ENCODE results near the gene DEUP1.

The DEUP1 gene

DNA sequence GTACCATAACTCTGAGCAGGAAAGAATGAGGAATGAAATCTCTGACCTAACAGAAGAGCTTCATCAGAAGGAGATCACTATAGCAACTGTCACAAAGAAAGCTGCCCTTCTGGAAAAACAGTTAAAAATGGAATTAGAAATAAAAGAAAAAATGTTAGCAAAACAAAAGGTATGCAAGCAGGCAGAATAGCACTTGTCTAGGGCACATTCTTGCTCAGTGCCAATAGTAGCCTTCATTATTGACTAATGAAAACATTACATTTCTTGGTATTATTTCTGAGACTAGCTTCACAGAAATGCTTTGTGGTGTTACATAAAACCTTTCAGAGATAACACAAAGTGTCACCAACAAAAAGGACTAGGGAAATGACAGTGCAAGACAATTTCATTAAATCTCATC lies 63.9 kb downstream of the DEUP1 start:
- no peak for DNase-seq
- no peaks in the 10 kb centered on the region for H3K27me3 ChIP-seq (ENCODE audit: insufficient read depth, low read depth, severe bottlenecking)
- H3K4me3 ChIP-seq (ENCODE audit: low read depth, low read length) = no peak overlapping the region
- no peaks in the 10 kb centered on the region for H3K36me3 ChIP-seq
- TF ChIP-seq, protein P1, sequence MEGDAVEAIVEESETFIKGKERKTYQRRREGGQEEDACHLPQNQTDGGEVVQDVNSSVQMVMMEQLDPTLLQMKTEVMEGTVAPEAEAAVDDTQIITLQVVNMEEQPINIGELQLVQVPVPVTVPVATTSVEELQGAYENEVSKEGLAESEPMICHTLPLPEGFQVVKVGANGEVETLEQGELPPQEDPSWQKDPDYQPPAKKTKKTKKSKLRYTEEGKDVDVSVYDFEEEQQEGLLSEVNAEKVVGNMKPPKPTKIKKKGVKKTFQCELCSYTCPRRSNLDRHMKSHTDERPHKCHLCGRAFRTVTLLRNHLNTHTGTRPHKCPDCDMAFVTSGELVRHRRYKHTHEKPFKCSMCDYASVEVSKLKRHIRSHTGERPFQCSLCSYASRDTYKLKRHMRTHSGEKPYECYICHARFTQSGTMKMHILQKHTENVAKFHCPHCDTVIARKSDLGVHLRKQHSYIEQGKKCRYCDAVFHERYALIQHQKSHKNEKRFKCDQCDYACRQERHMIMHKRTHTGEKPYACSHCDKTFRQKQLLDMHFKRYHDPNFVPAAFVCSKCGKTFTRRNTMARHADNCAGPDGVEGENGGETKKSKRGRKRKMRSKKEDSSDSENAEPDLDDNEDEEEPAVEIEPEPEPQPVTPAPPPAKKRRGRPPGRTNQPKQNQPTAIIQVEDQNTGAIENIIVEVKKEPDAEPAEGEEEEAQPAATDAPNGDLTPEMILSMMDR (IDR thresholded peaks at IDR 0.05; ENCODE audit: low read depth, low read length) = no peak
- H3K27ac ChIP-seq = no peak overlapping the region
- no peaks in the 10 kb centered on the region for H3K9me3 ChIP-seq (ENCODE audit: severe bottlenecking)

DNA sequence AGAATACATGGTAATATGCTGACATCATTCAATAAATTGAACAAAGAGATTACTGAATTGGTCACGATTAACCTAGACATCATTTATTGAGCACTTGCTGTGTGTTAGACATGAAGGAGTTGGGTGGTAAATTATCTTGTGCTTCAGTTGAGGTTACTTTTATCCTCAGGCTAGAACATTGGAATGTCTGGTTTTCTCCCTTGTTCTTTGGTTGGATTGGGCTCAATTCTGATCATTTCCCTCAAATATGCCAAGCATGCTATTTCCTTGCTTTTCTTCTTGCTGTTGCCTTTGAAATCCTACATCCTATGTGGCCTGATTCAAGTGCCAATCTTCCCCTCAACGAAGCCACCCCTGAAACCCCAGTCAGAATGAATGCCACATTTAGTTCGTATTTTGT lies 65.8 kb downstream of the DEUP1 start:
- no peaks in the 10 kb centered on the region for H3K36me3 ChIP-seq
- H3K4me3 ChIP-seq (ENCODE audit: low read depth, low read length) = no peak overlapping the region
- TF ChIP-seq, protein P1 (IDR thresholded peaks at IDR 0.05; ENCODE audit: low read depth, low read length) = no peak
- no peak overlapping the region for H3K27ac ChIP-seq
- H3K9me3 ChIP-seq (ENCODE audit: severe bottlenecking) = no peaks in the 10 kb centered on the region
- no peaks in the 10 kb centered on the region for H3K27me3 ChIP-seq (ENCODE audit: insufficient read depth, low read depth, severe bottlenecking)
- DNase-seq = no peak

DNA sequence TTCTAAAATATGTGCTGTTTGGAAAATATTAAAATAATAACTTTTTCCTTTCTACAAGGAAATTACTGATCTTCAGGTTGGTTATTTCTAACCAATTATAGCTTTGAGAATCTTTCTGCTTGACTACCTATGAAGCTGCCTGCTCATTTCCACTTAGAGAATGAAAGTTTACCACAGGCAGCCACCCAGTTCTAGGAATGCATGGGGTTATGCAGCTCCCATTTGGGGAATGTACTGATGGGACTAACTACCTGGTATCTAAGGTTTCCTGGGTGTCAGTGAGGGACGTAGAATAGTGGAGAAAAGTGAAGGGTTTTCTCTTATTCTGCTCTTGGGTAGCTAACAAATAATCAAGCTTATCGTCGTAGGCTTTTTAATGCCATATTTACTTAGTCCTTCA lies 73.4 kb downstream of the DEUP1 start:
- H3K27me3 ChIP-seq (ENCODE audit: insufficient read depth, low read depth, severe bottlenecking) = no peaks in the 10 kb centered on the region
- DNase-seq = no peak
- no peak overlapping the region for H3K4me3 ChIP-seq (ENCODE audit: low read depth, low read length)
- H3K27ac ChIP-seq = no peak overlapping the region
- TF ChIP-seq, protein P1 (IDR thresholded peaks at IDR 0.05; ENCODE audit: low read depth, low read length) = no peak
- no peaks in the 10 kb centered on the region for H3K36me3 ChIP-seq
- H3K9me3 ChIP-seq (ENCODE audit: severe bottlenecking) = no peaks in the 10 kb centered on the region

DNA sequence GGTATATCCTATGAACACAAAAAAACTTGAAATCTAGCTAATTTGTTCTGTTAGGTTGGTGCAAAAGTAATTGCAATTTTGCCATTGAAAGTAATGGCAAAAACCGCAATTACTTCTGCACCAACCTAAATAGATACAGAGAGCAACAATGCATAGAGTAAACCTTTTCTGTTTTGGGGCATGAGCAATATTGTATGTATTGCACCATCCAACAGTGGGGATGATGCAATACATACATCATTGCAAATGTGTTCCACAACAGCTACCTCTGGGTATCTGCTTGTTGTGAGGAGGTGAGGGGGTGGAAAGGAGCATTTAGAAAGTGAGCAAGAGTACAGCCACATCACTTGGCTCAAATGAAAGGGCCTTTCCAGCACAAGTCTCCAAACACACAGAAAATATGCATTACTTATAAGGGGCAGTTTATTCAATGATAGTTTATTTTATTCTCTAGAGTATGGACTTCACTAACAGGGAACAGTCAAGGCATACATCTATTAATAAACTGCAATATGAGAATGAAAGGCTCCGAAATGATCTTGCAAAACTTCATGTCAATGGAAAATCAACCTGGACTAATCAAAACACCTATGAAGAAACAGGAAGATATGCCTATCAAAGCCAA lies 77.3 kb downstream of the DEUP1 start:
- no peak overlapping the region for H3K27ac ChIP-seq
- no peaks in the 10 kb centered on the region for H3K9me3 ChIP-seq (ENCODE audit: severe bottlenecking)
- H3K27me3 ChIP-seq (ENCODE audit: insufficient read depth, low read depth, severe bottlenecking) = no peaks in the 10 kb centered on the region
- H3K4me3 ChIP-seq (ENCODE audit: low read depth, low read length) = no peak overlapping the region
- DNase-seq = no peak
- TF ChIP-seq, protein P1 (IDR thresholded peaks at IDR 0.05; ENCODE audit: low read depth, low read length) = no peak
- no peaks in the 10 kb centered on the region for H3K36me3 ChIP-seq

DNA sequence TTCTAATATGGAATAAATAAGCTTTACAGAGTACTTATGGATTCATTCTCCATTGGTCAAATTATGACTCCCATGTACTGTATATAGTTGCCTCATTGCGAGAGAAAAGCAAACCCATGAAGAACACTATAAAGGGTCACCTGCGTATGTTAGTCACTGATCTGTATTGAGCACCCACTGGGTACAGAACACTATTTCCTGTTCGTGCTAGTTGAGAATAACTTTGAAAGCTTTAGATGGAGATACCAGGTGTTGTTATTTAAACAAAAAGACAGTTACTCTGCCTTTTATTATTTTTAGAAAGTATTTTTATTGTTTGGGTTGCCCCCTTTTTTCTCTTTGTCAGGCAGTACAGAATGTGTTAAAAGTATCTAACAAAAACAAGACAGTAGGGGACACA lies 79.9 kb downstream of the DEUP1 start:
- Histone ChIP-seq H3K36me3 (no peaks in the 10 kb centered on the region), H3K27ac (no peak overlapping the region), H3K27me3 (ENCODE audit: insufficient read depth, low read depth, severe bottlenecking) (no peaks in the 10 kb centered on the region), H3K4me3 (ENCODE audit: low read depth, low read length) (no peak overlapping the region), H3K9me3 (ENCODE audit: severe bottlenecking) (no peaks in the 10 kb centered on the region)
- DNase-seq = no peak
- TF ChIP-seq, protein P1 (IDR thresholded peaks at IDR 0.05; ENCODE audit: low read depth, low read length) = no peak

DNA sequence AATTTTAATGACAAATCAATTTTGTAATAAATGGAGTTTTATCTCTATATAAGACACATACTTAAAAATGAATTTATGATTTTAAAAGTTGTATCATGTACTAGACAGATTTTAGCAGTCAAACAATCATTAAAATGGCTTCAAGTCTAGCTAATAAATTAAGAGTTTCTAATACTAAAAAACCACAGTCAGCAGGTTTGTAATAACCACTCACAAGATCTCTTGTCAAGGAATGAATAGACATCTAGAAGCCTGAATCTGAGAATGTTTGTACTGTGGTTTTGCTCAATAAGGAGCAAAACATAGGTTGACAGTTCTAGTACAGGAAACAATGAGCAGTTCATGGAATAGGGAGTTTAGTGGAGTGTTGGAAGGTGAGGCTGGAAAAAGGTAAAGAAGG lies 81.2 kb downstream of the DEUP1 start:
- Histone ChIP-seq H3K36me3 (no peaks in the 10 kb centered on the region), H3K27ac (no peak overlapping the region), H3K27me3 (ENCODE audit: insufficient read depth, low read depth, severe bottlenecking) (no peaks in the 10 kb centered on the region), H3K9me3 (ENCODE audit: severe bottlenecking) (no peaks in the 10 kb centered on the region), H3K4me3 (ENCODE audit: low read depth, low read length) (no peak overlapping the region)
- TF ChIP-seq, protein P1 (IDR thresholded peaks at IDR 0.05; ENCODE audit: low read depth, low read length) = no peak
- DNase-seq = no peak
